Activated naive CD4-positive, alpha-beta T cell (primary cell): ENCODE data around the gene GAS6.
"Not testable (repeated sequence)": the region's sequence is repeated elsewhere in the genome, so short reads cannot be mapped to it uniquely, and the experiment has no call there.

Experiments
- DNase-seq, 4 experiments: peaks; one replicate each; lab custom pipeline; 2025; lab: John Stamatoyannopoulos, UW

Gene GAS6

DNA sequence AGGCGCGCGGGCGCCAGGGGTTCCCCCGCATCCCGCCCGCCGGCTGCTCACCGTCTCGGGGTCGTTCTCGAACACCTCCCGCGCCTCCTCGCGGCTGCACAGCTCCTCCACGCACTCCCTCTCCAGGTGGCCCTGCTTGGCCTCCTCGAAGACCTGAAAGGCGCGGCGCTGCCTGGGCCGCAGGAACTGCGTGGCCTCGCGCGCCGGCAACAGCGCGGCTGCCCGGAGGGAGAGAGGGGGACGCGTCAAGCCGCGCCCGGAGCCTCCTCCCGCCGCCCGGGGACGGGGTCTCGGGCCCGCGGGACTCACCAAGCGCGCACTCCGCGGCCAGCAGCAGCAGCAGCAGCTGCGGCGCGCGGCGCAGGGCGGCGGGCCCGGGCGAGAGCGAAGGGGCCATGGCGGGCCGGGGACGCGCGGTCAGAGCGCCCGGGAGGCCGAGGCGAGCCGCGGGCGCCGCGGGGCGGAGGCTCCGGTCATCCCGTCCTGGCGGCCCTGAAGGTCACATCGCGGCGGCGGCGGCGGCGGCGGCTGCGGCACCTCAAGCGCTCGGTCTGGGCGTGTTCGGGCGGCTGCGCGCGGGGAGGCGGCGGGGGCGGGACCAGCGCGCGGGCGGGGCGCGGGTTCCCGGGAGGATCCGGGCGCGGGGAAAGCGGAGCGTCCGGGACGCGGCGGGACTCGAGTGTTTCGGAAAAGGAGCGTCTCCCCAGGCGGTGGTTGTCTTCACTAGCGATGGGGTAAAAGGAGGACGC, at the start of gene GAS6:
Gene GAS6, minus strand, starts transcription at position 553 of the 749 bp plus-strand sequence. Its CDS starts 156 bp downstream, at position 397.
- no peak for DNase-seq

DNA sequence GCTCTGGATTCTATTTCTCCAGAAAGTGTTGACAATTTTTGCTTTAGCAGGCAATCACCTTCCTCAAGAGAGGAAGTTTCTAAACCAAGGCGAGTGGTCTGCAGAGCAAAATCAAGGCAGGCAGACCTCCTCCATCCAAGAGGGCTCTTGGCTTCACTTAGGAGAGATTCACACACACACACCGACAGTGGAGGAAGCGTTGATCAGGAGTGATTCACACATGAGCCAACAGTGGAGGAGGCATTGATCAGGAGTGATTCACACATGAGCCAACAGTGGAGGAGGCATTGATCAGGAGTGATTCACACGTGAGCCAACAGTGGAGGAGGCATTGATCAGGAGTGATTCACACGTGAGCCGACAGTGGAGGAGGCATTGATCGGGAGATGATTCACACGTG, 49.5 kb upstream of the GAS6 start:
- DNase-seq: not testable (repeated sequence)

- no peak for DNase-seq
These were observed 48.7 kb upstream of the GAS6 start for GRCh38 chr13:113912596-113912995.

DNA sequence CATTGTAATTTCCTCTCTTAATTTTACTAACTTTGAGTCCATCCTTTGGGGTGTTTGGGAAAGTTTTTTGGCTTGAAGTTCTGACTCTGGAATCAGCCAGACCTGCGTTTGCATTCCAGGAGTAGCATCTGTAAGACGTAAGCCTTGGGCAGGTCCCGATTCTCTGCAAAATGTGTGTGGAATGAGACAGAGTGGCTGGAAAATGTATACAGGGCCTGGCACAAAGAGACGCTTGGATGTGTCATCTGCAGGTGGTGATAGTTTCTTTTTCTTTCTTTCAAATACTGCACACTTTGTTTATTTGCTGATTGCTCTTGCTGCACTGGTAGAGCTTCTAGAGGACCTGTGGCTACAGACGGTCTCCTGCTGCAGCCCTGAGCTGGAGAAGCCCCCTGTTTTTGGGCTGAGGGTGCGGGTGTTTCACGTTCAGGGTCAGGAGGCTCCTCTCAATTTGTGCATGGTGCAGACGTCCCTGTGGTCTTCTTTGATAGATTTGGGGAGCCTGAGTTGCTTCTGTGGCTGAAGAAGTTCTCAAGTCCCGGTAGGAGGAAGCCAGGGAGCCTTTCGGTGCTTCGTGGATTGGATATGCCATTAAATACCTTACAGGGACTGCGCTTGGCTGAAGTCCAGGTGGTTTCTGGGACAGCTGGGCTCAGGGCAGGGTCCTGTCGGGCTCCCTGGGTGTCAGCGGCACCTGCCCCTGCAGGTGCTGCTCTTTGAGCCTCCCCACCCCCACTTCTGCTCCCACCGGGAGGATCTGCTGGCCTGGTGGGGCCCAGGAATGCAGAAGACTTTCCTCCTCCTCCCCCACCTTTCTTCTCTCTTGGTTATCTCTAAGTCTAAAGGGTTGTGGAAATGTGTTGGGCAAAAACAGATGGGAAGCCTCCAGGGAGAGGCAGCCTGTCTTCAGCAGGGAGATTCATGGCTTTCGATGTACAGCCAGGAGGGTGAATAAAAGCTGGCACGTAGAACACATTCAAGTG, 44.0 kb upstream of the GAS6 start:
- no peak for DNase-seq

DNA sequence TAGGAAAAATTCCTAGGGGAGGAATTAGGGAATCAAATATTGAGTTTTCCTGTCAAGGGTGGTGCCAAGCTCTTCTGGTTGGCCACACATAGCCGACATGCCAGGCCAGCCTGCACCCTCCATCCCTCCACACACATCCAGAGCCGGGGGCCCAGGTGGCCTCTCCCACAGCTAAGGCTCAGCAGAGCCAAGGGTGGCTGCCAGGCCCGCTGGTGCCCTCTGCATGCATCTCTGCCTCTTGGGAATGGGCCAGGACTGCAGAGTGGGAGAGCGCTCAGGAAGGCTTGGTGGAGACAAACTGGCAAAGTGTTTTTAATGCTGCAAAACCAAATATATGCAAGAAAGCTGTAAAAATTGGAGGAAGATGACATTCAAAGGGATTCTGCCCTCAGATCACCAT, 42.7 kb upstream of the GAS6 start:
- DNase-seq: no peak

- no peak for DNase-seq
These were observed 42.1 kb upstream of the GAS6 start for GRCh38 chr13:113905942-113906341.

GRCh38 chr13:113905018-113905417, 41.1 kb upstream of the GAS6 start:
- DNase-seq: no peak

DNA sequence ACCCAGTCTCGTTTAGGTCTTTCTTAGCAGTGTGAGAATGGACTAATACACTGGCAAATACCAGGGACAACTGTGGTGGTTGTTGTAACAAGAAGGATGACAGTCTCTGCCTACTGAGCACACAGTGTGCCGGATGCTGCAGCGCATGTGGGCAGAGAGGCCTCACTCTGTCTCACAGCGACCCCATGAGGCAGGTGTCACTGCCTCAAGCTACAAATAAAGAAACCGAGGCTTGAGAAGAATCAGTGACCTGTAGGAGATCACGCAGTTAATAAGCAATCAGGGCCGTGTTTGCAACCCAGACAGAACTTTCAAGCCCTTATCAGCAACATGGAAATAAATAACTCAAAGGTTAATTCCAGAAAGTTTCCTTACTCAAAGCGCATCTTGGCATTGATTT, 40.5 kb upstream of the GAS6 start:
- no peak for DNase-seq

GRCh38 chr13:113903912-113904311, 40.0 kb upstream of the GAS6 start:
- DNase-seq: no peak

DNA sequence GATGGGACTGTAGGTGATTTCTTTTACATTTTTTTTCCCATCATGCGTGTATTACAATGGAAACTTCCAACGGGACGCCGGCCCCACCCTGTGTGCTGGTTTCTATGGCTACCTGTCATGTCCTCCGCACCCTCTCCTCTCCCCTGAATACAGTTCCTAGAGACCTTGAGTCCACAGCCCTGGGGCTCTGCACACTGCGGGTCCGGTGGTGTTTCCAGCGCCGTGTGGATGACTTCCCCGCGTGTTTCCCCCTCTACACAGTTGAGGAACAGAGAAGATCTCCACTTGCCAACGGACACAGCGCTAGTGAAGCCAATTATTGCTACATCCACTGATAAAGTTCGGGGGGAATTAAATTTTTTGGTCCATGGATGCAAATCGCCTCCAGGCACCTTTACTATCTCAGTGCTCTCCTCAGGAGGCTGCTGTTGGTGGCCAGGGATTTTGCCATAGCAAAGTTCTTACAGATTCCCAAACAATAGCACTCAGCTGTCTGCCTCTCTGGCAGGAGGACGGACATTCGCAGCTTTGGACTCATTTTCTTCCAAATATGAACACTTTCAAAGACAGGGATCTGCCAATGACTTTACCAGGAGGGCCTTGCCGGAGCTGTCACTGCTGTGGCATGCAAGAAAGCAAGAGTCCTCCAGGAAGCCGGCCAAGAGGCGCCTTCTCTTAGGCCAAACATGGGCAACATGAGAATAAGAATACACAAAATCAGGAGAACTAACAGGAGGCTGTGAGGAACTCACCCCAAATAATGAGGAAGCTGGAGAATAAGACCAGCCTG, 39.3 kb upstream of the GAS6 start:
- DNase-seq: no peak

- DNase-seq: no peak
These were observed 38.6 kb upstream of the GAS6 start for GRCh38 chr13:113902481-113902880.

DNA sequence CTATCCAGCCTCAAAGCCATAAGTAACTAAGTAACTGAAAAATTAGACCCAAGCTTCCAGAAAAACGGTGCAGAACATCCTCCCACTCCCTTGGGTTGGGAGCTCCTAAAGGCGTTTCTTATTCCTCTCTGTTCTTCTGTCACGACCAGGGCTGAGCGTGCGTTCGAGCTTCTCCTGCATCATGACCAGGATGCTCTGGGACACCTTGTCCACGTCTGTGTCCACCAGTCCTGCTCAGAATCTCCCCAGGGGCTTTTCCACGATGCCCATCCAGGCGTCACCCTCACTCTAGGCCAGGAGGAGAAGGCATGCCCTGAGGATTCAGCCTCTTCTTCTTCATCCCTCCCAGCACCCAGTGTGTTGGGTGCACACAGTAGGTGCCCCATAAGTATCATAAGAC, 37.8 kb upstream of the GAS6 start:
- DNase-seq: no peak

DNA sequence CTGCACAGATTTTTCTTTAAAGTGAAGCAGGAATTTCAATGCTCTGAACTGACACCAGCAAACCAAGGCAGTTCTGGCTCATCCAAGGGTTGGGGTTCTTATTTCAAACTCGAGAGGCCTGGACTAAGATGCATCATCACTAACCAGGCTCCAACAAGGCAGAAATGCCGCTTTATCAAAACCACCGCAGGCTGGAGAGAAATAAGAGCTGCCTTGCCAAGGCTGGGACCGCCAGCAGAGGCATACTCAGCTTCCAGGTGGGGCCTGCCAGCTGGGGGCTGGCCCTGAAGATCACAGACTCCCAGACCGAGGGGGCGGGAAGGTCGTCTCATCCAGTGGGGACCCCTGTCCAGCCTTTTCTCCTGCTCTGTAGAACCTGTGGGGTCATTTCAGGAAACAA, 37.4 kb upstream of the GAS6 start:
- DNase-seq: no peak

GRCh38 chr13:113900646-113901045, 36.8 kb upstream of the GAS6 start:
- no peak for DNase-seq

- DNase-seq: no peak
These were observed 34.5 kb upstream of the GAS6 start for GRCh38 chr13:113898391-113898790.

DNA sequence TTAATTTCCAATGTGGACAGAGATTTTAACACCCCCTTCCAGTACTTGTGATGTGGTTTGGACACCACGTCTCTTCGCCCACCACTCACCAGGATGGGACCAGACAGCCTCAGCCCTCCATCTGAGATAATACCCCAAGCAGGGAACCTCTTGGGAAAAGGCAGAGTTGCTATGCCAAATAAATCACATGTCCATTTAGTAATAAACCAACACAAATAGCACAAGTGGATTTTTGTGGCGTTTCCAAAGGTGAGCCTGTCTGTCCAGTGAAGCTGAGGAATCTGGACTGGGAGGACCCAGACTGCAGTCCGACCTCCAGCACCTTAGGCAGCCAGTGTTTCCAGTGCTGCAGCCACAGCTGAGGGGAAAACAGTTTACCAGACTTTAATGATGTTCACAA, 34.1 kb upstream of the GAS6 start:
- no peak for DNase-seq

- DNase-seq: no peak
These were observed 33.3 kb upstream of the GAS6 start for GRCh38 chr13:113897161-113897560.

- DNase-seq: no peak
These were observed 31.6 kb upstream of the GAS6 start for GRCh38 chr13:113895436-113895835.

- no peak for DNase-seq
These were observed 27.1 kb upstream of the GAS6 start for GRCh38 chr13:113890774-113891480.

GRCh38 chr13:113889467-113889866, 25.6 kb upstream of the GAS6 start:
- no peak for DNase-seq

DNA sequence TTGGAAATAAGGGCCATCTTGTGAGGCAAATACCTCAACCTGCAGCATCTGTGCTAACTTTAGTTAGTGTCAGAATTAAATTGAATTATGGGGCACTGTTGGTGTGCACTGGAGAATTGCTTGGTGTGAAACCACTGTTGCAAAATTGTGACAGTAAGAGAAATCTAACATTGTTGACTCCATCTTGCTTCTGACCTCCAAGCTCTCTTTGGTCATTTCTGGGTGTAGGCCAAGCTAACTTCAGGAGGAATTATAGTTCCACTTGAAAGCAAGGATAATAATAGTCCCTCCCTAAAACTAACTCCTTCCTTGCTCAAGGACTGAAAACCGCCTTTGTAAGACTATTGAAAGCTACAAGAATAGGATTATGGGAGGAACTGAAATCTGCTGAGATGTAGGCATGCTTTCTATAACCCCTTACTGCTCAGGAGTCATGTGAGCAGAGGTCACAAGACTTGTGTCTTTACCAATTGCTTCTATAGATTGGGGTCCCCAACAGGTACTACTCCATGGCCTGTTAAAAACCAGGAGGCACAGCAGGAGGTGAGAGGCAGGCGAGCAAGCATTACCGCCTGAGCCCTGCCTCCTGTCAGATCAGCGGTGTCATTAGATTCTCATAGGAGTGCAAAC, 24.9 kb upstream of the GAS6 start:
- DNase-seq: no peak
